Fibroblast of the aortic adventitia (primary cell): ENCODE data around the gene FPR3. TPM values are rescaled to one million over a fixed set of nuclear protein-coding genes. Genes with fewer than 3 reads are reported as not detected.
A peak's percentile ranks its signal among the peaks of the same experiment; 100 is the strongest.
"Not testable (repeated sequence)": the region's sequence is repeated elsewhere in the genome, so short reads cannot be mapped to it uniquely, and the experiment has no call there.

Experiments
- DNase-seq: peaks from one replicate; pipeline ENCODE4 v3.0.0-alpha.2; 2010; ENCODE audit warnings: low read depth
- H3K4me3 ChIP-seq: 2 replicates; pipeline ENCODE4 v1.5.1; 2011; ENCODE audit warnings: low read depth, mild to moderate bottlenecking, control low read depth, low read length, moderate library complexity
- CTCF ChIP-seq: IDR thresholded peaks from 2 replicates; pipeline ENCODE4 v1.5.1; 2011; ENCODE audit warnings: mild to moderate bottlenecking, low read length, control low read depth, inconsistent platforms; ENCODE audit not compliant: insufficient read depth
- total RNA-seq: library from RNA; depleted of rRNA; stranded (reverse); fragments of >200 nt; gene quantifications from 2 replicates; pipeline ENCODE4 v1.2.3, GENCODE V29; 2012; ENCODE audit warnings: low replicate concordance

Gene FPR3
- total RNA-seq, 1 donor = not detected

- TF ChIP-seq CTCF = no peak
- no peak for DNase-seq
- H3K4me3 ChIP-seq = no peak overlapping the region
Observed at GRCh38 chr19:51771376-51772130, 23.4 kb upstream of the FPR3 start.

GRCh38 chr19:51772977-51773376 is 22.0 kb upstream of the FPR3 start:
- TF ChIP-seq CTCF = no peak
- H3K4me3 ChIP-seq = no peak overlapping the region
- no peak for DNase-seq

- DNase-seq, H3K4me3 ChIP-seq: not testable (repeated sequence)
Observed at GRCh38 chr19:51776561-51776960, 18.4 kb upstream of the FPR3 start.

GRCh38 chr19:51777570-51778462 is 17.1 kb upstream of the FPR3 start:
- H3K4me3 ChIP-seq = no peak overlapping the region
- DNase-seq = peak; percentile 96
- peak; percentile 63 for TF ChIP-seq CTCF

- no peak for TF ChIP-seq CTCF
- DNase-seq = no peak
- no peak overlapping the region for H3K4me3 ChIP-seq
Observed at GRCh38 chr19:51779181-51779580, 15.8 kb upstream of the FPR3 start.

GRCh38 chr19:51779703-51780102 is 15.3 kb upstream of the FPR3 start:
- no peak for TF ChIP-seq CTCF
- DNase-seq = no peak
- no peak overlapping the region for H3K4me3 ChIP-seq

- H3K4me3 ChIP-seq = no peak overlapping the region
- no peak for DNase-seq
- TF ChIP-seq CTCF = no peak
Observed at GRCh38 chr19:51780270-51780669, 14.7 kb upstream of the FPR3 start.
